Measurements from ENCODE around the gene NOD2.

- TF ChIP-seq, protein P1, sequence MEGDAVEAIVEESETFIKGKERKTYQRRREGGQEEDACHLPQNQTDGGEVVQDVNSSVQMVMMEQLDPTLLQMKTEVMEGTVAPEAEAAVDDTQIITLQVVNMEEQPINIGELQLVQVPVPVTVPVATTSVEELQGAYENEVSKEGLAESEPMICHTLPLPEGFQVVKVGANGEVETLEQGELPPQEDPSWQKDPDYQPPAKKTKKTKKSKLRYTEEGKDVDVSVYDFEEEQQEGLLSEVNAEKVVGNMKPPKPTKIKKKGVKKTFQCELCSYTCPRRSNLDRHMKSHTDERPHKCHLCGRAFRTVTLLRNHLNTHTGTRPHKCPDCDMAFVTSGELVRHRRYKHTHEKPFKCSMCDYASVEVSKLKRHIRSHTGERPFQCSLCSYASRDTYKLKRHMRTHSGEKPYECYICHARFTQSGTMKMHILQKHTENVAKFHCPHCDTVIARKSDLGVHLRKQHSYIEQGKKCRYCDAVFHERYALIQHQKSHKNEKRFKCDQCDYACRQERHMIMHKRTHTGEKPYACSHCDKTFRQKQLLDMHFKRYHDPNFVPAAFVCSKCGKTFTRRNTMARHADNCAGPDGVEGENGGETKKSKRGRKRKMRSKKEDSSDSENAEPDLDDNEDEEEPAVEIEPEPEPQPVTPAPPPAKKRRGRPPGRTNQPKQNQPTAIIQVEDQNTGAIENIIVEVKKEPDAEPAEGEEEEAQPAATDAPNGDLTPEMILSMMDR (conservative IDR thresholded peaks at IDR 0.05; ENCODE audit: low read depth, low read length): no peak
- no peak for TF ChIP-seq EZH2 (IDR thresholded peaks at IDR 0.05; ENCODE audit: low read length, unreplicated experiment)
Observed at GRCh38 chr16:50731130-50731988, 38.0 kb downstream of the NOD2 start.

All from PC-3 (cell line).